Bronchial epithelial cell (primary cell): ENCODE data around the gene CRACDL. TPM values are rescaled to one million over a fixed set of nuclear protein-coding genes. Genes with fewer than 3 reads are reported as not detected.

ENCODE experiments used
- DNase-seq: peaks from one replicate; pipeline ENCODE4 v3.0.0-alpha.2; 2010; ENCODE audit warnings: low read depth
- FAIRE-seq: peaks from 2 replicates; lab custom pipeline; 2011; peaks lifted over from hg19 to GRCh38; lab: Jason Lieb, UNC
- H3K27me3 ChIP-seq: 2 replicates; pipeline ENCODE4 v1.5.1; 2011; ENCODE audit warnings: low read length; ENCODE audit not compliant: control insufficient read depth, insufficient read depth
- H3K36me3 ChIP-seq: 2 replicates; pipeline ENCODE4 v1.5.1; 2011; ENCODE audit warnings: low read length; ENCODE audit not compliant: control insufficient read depth, insufficient read depth
- H3K4me3 ChIP-seq: 2 replicates; pipeline ENCODE4 v1.5.1; 2011; ENCODE audit warnings: mild to moderate bottlenecking, low read depth, low read length, control low read depth
- CTCF ChIP-seq: IDR thresholded peaks from 2 replicates; pipeline ENCODE4 v1.5.1; 2011; ENCODE audit warnings: mild to moderate bottlenecking, moderate library complexity, low read length, control low read depth, inconsistent platforms; ENCODE audit not compliant: insufficient read depth, severe bottlenecking
- total RNA-seq: library from RNA; depleted of rRNA; stranded (reverse); fragments of >200 nt; gene quantifications from 2 replicates; pipeline ENCODE4 v1.2.1, GENCODE V29; 2014

Gene CRACDL
- total RNA-seq, 1 donor from 2014 or later, result 0.26 TPM

- no peak for TF ChIP-seq CTCF
- Histone ChIP-seq H3K4me3 (no peak overlapping the region), H3K36me3 (no peaks in the 10 kb centered on the region), H3K27me3 (no peaks in the 10 kb centered on the region)
- no peak for FAIRE-seq
- no peak for DNase-seq
These were observed 11.8 kb downstream of the CRACDL start for GRCh38 chr2:98924038-98924830.

GRCh38 chr2:98923244-98923940, 12.6 kb downstream of the CRACDL start:
- no peak overlapping the region for H3K4me3 ChIP-seq
- no peaks in the 10 kb centered on the region for H3K27me3 ChIP-seq
- FAIRE-seq (no peak), DNase-seq (no peak)
- TF ChIP-seq CTCF, result no peak
- H3K36me3 ChIP-seq, result no peaks in the 10 kb centered on the region

GRCh38 chr2:98921062-98921461, 15.0 kb downstream of the CRACDL start:
- Histone ChIP-seq H3K36me3 (no peaks in the 10 kb centered on the region), H3K4me3 (no peak overlapping the region), H3K27me3 (no peaks in the 10 kb centered on the region)
- no peak for TF ChIP-seq CTCF
- DNase-seq (peak; percentile 87), FAIRE-seq (no peak)

- no peak for FAIRE-seq
- H3K36me3 ChIP-seq, result no peaks in the 10 kb centered on the region
These were observed 19.0 kb downstream of the CRACDL start for GRCh38 chr2:98917031-98917471.

GRCh38 chr2:98915751-98916358, 20.2 kb downstream of the CRACDL start:
- FAIRE-seq (peak; percentile 58), DNase-seq (peak; percentile 94)
- Histone ChIP-seq H3K4me3 (no peak overlapping the region), H3K27me3 (no peaks in the 10 kb centered on the region), H3K36me3 (no peaks in the 10 kb centered on the region)
- TF ChIP-seq CTCF, result no peak

More at GRCh38 chr2:98917031-98917471, 19.0 kb downstream of the CRACDL start:
- peak; percentile 93 for DNase-seq
- TF ChIP-seq CTCF, result no peak
- Histone ChIP-seq H3K27me3 (no peaks in the 10 kb centered on the region), H3K4me3 (no peak overlapping the region)
